ENCODE results near the gene CAB39. TPM values are rescaled to one million over a fixed set of nuclear protein-coding genes. Genes with fewer than 3 reads are reported as not detected.
"Not testable (repeated sequence)": the region's sequence is repeated elsewhere in the genome, so short reads cannot be mapped to it uniquely, and the experiment has no call there.

The CAB39 gene
- total RNA-seq, 1 experiment from 2014 or later, result 72.1 TPM

DNA sequence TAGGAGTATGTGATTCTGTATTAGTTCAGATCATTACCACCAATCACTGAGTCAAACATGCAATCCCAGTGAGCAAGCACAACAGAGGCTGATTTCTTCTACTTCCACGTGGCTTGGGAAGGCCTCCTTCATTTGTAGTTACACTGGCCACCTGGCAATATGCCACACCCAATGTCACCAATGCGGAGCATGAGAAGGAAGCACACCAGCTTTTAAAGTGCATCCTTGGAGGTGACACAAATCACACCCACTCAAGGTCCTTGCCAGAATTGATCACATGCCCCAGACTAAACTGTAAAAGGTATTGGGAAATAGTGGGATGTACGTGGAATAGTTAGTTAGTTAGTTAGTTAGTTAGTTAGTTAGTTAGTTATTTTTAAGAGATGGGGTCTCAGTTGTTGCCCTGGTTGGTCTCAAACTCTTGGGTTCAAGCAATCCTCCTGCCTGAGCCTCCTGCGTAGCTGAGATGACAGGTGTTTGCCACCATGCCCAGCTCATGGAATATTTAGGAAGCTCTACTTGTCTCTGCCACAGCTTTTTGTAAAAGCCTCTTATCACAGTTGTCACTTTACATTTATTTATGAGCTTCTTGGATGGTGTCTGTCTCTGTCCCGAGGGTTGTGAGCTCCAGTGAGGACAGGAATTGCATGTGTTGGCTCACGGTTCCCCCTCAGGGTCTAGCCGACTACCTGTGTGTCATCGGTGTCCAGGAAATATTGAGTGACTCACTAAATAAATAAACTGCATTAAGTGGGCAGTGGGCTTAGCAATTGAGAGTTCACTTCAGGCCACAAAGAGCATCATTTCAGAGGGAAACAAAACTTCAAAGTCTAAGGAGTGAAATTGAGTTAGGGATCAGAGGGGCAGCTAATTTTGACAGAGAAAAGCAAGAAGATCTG is 28.1 kb upstream of the CAB39 start:
- DNase-seq (ENCODE audit: low read depth), result peak; percentile 90

DNA sequence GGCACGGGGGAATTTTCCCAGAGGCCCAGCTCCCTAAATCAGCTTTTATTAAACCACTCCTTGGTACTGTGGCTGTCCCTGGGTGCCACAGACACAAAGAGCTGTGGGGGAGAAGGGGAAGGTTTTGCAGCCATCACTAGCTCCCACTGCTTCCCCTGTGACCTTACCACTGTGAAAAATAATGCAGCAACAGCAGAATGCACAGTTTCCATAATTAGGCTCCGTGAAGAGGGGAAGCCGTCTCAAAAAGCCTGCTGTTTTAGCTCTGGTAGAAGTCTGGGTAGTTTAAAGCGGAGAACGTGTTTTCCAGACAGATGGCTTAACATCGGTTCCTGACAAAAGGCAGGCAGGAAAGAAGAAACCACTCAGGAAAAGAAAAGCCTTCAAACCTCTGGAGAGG is 27.5 kb upstream of the CAB39 start:
- DNase-seq (ENCODE audit: low read depth), result no peak

DNA sequence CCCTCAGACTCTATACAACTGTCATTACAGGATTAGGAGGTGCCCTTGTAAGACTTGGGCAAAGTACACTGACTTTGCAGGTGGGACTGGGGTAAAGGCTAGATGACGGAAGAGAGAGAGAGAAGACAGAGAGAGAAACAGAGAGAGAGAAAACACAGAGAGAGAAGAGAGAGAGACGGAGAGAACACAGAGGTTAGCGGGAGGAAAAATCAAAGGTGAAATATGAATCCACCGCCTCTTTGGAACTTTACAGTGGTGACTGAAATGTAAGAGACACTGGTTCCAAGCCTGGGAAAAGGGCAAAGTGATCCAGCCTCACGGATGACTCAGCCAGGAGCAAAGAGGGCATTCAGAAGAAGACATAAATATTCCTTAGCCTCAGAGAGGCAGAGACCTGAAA is 25.1 kb upstream of the CAB39 start:
- peak; percentile 86 for DNase-seq (ENCODE audit: low read depth)

DNA sequence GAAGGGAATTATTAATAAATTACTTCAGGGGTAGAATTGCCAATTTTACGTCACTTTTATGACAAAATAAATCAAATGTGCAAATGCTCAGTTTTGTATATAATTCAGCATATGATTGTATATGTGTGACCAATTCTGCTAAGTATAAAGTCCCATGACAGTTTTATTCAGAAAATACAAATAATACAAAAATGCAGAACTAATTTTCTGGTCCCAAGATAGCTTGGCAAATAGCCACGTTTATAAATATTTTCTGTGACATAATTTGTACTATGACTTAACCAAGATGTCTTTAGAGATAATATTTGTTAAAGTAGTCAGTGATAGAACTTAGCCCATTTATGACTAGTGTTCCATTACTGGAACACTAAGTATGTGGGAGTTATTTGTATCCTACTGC is 24.2 kb upstream of the CAB39 start:
- no peak for DNase-seq (ENCODE audit: low read depth)

DNA sequence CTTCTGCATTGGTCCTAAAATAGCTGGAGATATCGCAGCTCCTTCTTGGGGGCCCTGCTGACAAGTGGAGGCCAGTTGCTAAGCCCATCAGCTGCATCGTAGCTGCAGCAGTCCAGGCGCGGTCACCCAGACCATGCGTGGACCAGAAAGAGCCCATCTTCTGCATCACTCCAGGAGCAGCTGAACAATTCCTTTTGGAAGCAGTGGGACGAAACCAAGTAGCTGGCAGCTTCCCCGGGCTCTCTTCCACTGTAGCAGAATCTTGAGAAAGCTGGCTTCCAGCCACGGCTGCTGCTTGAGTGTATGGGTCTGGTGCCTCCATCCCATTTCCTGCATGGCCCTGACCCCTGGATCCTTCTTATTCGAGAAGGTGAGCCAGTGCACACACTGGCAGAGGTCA is 22.2 kb upstream of the CAB39 start:
- DNase-seq (ENCODE audit: low read depth), result peak; percentile 35

DNA sequence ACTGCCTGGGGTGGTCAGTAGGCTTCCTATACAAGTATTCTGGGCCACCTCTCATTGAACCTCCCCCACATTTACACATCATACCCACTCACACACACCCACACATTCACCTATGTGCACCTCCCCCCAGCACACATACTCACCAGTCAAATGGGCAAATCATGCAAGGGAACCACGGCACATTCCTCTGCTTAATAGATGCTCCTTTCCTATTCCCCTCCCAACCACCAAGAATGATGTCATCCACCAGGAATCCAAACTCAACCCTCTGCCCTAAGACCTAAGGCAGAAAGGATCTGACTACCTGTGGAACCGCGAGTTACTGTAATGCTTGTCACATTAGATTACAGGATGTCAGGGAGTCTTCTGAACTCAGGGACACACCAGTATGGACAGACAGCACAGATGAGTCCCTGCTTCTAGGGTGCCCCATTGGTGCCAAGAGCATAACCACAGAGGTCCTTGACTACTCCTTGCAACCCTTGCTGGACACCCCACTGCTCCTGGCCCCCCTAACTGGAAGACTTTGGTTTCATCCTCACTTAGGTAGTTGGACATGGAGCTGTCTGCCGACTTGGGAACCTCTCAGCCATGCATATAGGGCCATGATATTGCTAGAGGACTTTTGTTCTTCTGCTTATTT is 21.5 kb upstream of the CAB39 start:
- peak; percentile 92 for DNase-seq (ENCODE audit: low read depth)

DNA sequence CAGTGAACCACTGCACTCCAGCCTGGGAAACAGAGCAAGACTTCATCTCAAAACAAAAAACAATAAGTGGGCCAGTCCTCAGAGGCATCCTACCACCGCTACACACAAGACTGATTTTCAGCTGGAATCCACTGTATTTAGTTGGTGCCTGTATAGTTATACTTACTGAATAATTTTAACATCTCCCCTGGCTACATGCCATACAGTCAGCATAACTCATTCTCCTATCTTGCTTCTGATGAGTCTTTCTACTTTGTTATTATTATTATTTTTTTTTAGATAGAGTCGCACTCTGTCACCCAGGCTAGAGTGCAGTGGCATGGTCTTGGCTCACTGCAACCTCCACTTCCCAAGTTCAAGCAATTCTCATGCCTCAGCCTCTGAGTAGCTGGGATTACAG is 19.9 kb upstream of the CAB39 start:
- no peak for DNase-seq (ENCODE audit: low read depth)

DNA sequence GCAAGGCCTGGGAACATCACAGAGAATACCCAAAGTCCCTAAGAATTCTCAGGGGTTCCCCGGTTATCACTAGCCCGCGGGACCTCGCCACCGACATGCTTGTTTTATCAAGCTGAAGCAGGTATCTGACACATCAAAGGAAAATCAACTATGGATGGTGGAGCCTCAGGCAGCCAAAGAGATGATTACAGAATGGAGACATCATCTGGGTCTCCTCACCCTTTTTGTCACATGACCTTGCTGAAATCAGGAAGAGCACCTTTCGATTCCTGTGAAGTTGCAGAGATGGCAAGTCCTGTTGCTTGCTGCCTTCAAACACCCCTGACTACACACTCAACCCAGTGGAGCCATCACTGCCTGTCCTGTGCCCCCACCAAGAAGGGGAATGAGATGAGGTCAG is 19.2 kb upstream of the CAB39 start:
- no peak for DNase-seq (ENCODE audit: low read depth)

DNA sequence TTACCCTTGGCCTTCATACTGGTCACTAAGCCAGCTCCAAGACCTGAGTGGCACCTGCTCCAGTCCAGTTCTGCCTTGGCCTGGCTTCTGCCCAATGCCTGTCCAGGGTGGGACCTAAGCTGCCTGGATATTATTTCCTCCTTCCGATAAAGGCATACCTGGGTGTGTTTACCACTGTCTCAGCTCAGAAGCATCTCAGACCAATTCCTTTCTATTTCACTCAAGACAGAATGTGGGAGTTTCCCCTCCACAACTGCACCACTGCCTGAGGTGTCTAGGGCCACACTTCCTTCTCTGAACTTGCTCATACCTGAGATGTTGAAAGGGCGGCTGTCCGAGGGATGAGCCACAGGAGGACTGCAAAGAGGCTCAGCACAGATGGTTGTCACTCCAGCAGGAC is 18.4 kb upstream of the CAB39 start:
- DNase-seq (ENCODE audit: low read depth), result no peak

DNA sequence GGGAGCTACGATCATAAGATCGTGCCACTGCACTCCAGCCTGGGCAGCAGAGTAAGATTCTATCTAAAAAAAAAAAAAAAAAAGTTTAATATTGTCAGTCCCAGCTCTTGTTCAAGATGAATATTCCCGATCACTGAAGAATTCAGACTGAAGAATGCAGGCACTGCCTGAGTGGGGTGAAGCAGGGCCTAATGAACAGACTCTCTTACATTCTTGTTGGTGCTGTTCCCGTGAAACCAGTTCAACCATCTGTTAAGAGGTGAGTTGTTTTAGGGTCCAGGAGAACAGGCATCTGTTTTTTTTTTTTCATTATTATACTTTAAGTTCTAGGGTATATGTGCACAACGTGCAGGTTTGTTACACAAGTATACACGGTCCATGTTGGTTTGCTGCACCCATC is 17.1 kb upstream of the CAB39 start:
- no peak for DNase-seq (ENCODE audit: low read depth)

DNA sequence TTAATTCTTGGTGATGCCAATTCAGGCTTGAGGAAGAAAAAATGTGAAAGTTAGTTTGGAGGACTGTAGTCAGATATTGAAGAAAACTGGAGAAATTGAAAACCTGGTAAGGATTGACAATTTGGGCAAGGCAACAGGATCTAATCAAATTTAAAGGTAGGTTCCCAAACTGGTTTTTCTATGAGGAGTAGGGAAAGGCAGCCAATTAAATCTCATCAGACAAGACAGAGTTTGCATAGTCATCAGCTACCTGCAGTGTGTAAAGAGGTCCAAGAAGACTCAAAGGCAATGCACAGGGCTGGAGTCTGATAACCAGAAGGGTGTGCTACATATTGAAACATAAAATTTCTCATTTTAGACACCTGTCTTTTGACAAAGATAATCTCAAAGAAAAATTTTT is 16.0 kb upstream of the CAB39 start:
- DNase-seq (ENCODE audit: low read depth), result no peak

DNA sequence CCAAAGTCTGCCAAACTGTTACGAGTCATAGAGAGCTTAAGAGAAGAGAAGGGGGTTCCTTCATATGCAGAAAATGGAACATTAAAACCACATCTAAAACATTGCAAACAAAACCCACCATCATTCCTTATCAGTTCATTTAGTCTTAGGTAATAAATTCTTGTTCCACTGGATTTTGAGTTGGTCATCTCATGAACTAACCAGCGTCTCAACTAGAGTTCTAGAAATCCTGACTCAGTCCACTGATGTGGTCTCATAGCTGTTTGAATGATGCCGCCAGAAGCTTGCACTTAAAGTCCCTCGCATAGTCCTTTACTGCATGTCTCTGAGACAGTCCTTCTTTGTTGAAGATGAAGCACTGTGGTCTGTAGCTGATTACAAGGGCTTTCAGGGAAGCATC is 15.0 kb upstream of the CAB39 start:
- no peak for DNase-seq (ENCODE audit: low read depth)

DNA sequence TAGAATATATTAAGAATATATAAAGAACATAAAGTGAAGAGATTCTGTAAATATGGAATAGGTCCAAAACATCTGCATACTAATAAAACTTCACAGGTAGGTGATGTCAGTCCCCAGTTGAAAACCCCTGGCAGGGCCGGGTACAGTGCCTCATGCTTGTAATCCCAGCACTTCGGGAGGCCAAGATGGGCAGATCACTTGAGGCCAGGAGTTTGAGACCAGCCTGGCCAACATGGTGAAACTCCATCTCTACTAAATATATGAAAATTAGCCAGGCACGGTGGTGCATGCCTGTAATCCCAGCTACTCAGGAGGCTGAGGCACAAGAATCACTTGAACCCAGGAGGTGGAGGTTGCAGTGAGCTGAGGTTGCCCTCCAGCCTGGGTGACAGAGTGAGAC is 13.9 kb upstream of the CAB39 start:
- DNase-seq (ENCODE audit: low read depth), result not testable (repeated sequence)

DNA sequence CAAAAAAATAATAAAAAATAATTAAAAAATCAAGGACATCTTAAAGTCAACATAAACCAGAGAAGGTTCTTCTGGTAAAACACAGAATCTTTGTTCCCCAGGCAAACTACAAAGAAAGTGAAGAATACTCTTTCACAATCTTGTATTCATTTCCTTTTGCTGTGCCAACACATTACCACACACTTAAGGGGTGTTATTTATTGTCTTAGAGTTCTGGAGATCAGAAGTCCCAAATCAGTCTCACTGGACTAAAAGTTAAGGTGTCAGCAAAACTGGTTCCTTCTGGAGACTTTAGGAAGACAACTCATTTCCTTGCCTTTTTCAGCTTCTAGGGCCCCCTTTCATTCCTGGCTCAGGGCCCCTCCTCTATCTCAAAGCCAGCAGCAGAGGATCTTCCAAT is 12.2 kb upstream of the CAB39 start:
- no peak for DNase-seq (ENCODE audit: low read depth)

DNA sequence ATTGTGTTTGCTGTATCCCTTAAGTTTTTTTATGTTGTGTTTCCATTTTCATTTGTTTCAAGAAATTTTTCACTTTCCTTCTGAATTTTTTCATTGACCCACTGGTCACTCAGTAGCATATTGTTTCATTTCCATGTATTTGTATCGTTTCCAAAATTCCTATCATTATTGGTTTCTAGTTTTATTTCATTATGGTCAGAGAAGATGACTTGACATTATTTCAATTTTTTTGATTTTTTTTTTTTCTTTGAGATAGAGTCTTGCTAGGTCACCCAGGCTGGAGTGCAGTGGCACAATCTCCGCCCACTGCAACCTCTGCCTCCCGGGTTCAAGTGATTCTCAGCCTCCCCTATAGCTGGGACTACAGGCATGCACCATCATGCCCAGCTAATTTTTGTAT is 11.3 kb upstream of the CAB39 start:
- no peak for DNase-seq (ENCODE audit: low read depth)

DNA sequence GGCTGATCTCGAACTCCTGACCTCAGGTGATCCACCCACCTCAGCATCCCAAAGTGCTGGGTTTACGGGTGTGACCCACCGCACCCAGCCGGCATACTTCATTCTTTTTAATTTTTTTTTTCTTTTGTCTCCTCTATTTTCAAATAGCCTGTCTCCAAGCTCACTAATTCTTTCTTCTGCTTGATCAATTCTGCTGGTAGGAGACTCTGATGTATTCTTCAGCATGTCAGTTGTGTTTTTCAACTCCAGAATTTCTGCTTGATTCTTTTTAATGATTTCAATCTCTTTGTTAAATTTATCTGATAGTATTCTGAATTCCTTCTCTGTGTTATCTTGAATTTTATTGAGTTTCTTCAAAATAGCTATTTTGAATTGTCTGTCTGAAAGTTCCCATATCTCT is 10.2 kb upstream of the CAB39 start:
- not testable (repeated sequence) for DNase-seq (ENCODE audit: low read depth)

DNA sequence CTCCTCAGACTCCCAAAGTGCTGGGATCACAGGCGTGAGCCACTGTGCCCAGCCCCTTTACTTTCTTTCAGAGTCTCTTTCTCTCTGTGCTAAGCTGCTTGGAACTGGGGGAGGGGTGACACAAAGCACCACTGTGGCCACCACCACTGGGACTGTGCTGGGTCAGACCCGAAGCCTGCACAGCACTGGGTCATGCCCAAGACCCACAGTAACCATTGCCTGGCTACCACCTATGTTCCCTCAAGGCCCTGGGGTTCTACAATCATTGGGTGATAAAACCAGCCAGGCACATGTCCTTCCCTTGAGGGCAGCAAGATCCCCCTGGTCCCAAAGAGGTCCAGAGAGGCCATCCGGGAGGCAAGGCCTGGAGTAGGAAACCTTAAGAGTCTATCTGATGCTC is 9.1 kb upstream of the CAB39 start:
- no peak for DNase-seq (ENCODE audit: low read depth)

DNA sequence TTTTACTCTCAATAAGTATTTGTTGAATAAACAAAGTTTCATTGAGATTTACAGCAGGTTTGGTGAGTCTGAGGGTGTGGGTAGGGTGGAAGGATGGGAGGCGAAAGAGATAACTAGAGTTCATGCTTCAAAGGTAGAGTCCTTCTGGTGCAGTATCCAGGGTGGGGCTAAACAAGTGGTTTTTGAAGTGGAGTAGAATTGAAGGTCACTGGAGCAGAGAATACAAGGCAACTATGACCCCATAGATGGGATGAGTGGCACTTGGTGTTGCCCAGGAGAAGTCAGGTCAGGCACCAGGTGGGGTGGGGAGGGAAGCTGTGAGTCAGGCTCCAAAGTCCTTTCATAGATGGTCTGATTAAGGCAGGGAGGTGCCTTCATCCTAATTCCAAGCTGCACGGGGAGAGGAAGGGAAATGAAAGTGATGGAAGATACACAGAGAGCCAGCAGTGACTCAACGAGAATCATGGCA is 6.6 kb upstream of the CAB39 start:
- DNase-seq (ENCODE audit: low read depth), result peak; percentile 27

DNA sequence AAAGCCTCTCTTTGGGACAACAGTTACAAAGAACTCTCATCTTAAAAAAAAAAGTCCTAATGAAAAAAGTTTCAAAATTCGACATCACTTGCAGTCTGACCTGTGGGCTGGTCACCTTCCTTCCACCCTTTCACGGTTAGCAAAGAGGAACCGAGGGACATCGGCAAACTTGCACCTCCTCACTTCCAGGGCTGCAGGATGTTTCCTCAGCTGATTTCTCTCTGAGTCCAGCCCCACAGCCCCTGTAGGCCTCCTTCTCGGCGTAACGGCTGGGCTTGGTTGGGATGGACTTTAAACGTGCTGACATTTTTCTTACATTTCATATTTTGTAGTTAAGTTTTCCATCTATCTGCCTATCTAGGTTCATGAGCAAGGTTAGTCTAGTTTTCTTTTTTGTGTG is 5.7 kb upstream of the CAB39 start:
- DNase-seq (ENCODE audit: low read depth), result no peak

DNA sequence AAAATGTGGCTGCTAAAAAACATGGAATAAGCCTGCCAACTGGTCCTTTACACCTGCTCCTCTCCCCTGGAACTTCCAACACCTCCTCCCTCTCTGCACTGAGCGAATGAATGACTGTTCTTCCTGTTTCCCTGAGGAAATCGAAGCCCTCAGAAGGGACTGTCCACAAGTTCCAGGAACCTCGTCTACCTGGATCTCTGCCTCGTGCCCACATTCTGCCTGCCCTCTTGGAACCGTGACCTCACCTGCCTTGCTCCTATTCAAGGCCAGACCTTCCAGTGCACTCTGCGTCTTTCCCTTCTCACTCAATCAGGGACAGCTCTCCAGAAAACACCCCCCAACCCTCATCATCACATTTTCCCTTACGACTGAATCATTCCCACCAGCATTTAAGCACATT is 4.4 kb upstream of the CAB39 start:
- DNase-seq (ENCODE audit: low read depth), result no peak

DNA sequence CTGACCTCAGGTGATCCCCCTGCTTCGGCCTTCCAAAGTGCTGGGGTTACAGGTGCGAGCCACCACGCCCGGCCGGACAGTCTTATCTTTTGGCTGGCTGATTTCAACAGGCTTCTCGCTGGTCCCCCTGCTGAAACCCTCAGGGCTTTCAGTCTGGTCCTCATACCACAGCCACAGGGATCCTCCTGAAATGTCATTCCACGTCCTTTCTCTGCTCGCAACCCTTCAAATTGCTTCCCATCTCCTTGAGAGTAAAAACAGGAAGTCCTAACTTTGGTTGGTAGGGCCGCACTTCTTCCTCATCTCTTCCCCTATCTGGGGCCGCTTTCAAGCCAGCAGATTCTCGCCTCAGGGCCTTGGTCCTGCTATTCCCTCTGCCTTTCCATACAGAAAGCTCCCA is 1.4 kb upstream of the CAB39 start:
- DNase-seq (ENCODE audit: low read depth), result no peak

DNA sequence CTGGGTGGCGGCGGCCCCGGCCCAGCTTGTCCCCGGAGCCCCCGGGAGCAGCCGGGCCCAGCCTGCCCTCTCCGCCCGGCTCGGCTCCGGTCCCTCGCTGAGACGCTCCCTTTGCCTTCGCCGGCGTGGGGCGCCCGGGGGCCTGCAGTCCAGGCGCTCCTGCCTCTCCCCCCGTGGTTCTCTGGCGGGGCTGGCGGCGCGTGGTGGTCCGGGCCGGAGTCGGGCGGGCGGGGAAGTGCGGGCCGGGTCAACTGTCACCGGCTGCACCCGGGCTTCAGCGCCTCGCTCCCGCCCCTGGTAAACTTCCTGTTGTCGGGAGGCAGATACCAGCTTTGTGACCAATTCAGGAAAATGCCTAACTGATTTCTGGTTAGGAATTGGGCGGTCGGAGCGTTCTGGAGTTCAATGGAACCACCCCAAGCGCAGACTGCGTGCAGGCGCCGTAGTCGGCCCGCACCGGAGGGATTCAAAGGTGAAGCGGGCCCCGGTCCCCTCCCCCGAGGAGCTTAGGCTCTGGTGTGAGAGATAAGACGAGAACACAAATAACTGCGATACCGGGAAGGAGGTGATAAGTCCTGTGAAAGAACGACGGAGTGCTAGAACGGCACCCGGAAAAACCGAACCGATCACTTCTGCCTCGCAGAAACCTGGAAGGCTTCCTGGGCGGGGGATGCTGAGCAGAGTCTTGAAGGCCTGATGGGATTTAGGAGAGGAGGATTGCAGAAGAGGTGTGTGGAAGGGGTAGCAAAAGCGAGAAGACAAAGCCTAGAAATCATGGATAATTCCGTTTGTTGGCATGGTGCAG is 891 bp downstream of the CAB39 start:
- DNase-seq (ENCODE audit: low read depth), result peak; percentile 37

DNA sequence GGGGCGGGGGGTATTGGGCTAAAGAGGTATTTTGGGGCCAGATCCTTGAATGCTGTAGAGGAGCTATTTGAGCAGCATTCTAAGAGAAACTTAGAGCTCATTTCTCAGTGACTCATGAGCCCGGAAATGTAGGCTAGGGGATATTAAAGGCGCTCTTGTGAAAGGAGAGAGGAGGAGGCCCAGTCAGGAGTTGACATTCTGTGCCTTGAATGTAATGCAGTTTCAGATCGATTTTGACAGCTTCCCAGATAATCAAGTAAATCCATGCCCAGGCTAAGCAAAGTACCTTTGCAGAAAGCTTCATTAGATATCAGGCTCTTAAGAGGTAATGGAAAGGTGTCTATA is 1.5 kb downstream of the CAB39 start:
- DNase-seq (ENCODE audit: low read depth), result peak; percentile 63
